HG02759 (cell line): ENCODE data around the gene SPRR2D.
"Not testable (repeated sequence)": the region's sequence is repeated elsewhere in the genome, so short reads cannot be mapped to it uniquely, and the experiment has no call there.

Experiments used
- ATAC-seq: cut with Tn5 transposase; IDR thresholded peaks from one replicate; pipeline ENCODE4 v1.9.1; 2021; ENCODE audit warnings: mild to moderate bottlenecking, moderate library complexity; ENCODE audit not compliant: unreplicated experiment

Gene SPRR2D

DNA sequence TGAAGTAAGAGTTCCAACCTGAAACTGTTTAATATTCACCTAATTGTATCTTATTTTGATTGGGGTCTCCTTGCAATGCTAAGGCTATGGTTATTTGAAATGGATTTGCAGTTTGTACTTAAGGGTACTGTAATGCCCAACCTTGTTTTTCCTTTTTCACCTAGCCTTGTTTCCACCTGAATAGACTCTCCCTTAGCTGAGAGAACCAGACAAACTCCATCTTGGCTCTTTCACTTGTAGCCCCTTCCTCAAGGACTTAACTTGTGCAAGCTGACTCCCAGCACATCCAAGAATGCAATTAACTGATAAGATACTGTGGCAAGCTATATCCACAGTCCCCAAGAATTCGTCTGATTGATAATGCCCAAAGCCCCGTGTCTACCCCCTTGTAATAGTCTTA, 19.1 kb downstream of the SPRR2D start:
- not testable (repeated sequence) for ATAC-seq

GRCh38 chr1:153011235-153011758, 29.6 kb downstream of the SPRR2D start:
- not testable (repeated sequence) for ATAC-seq

- no peak for ATAC-seq
Measured at GRCh38 chr1:153001382-153001781, 39.5 kb downstream of the SPRR2D start, which contains the start of gene SPRR3. Gene SPRR3, plus strand, starts transcription at chr1:153001749. Its CDS starts 1,272 bp downstream, at chr1:153003021.

- ATAC-seq, result no peak
Measured at GRCh38 chr1:153000294-153000693, 40.6 kb downstream of the SPRR2D start.

DNA sequence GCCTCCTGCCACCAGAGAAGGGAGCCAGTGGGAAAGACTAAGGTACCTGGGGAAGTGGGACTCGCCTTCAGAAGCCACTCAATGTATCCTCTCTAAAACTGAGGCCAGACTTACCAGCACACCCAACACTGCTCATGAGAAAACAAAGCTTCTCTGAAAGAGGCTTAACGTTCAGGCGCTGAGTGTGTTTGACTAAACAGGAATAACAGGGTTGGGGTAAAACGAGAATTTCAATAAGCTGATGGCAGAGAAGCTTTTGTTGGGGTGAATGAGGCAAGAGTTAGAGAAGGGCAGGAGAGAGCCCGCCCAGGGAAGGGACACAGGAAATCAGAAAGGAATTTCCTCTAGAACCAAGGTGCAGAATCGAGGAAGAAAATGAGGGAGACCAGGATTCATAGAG, 41.1 kb downstream of the SPRR2D start:
- no peak for ATAC-seq

- no peak for ATAC-seq
Measured at GRCh38 chr1:152998476-152998875, 42.4 kb downstream of the SPRR2D start.

DNA sequence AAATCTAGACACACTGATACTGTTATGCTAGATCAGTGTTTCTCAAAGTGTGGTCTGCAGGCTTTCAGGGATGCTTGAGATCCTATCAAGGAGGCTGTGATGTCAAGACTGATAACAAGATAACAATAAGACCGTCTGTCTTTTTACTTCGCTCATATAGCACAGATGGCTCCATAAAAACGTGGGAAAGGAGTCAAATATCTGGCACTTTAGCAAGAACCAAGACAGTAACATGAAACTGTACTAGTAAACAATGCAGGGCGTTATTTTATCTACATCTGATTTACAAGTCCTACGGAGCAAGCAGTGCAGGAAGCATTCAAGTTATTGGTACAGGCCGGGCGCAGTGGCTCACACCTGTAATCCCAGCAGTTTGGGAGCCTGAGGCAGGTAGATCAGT, 43.0 kb downstream of the SPRR2D start:
- no peak for ATAC-seq

- no peak for ATAC-seq
Measured at GRCh38 chr1:152996633-152997400, 44.1 kb downstream of the SPRR2D start.

- ATAC-seq, result no peak
Measured at GRCh38 chr1:152995842-152996241, 45.1 kb downstream of the SPRR2D start.

DNA sequence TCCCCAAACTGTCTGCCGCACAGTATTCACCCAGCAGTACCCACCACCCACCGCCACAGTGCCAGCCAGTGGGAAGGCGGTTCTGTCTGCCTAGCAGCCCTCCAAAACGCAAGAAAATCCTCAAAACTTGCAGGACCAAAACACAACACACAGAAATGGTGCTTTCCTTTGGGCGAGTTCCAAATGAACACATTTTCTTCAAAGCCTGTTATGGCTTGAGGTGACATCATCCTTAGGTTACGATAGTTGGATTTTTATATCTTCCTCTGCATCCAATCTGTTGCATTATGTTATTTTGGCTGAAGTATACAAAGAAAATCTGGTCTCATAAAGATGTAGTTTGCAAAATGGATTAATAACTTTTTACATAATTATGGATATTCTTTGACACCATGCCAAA, 47.7 kb downstream of the SPRR2D start:
- no peak for ATAC-seq
